ENCODE results near the gene SPRR1B. TPM values are rescaled to one million over a fixed set of nuclear protein-coding genes. Genes with fewer than 3 reads are reported as not detected.
"Not testable (repeated sequence)": the region's sequence is repeated elsewhere in the genome, so short reads cannot be mapped to it uniquely, and the experiment has no call there.

The SPRR1B gene, protein sequence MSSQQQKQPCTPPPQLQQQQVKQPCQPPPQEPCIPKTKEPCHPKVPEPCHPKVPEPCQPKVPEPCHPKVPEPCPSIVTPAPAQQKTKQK
- total RNA-seq: not detected

DNA sequence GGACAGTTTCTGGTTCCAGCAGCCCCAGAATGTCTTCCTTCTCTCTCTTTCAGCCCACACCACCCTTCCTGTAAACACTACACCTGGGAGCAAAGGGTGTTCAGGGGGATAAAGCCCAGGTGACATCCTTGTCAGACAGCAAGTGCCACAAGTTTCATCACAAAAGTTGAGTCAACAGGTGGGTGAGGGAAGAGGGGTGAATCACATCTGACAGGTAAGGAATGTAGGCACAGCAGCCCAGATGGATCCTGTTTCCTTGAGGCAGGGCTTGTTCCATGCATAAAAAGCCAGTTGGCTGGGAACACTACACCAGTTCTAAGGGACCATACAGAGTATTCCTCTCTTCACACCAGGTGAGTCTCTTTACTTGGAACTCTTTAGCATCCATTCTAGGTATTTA lies at the start of gene SPRR1B:
Gene SPRR1B (plus strand): TSS at position 309 of the 400 bp plus-strand sequence. CDS start 1,143 bp downstream, outside the sequence.
- H3K9me3 Mint-ChIP-seq: peaks cover 3% of the 10 kb centered on the region
- DNase-seq: no peak
- no peak for ATAC-seq (ENCODE audit: low read depth)
- no peaks in the 10 kb centered on the region for H3K4me1 Mint-ChIP-seq
- H3K27ac Mint-ChIP-seq: no peak within 1 kb of the TSS
- H3K4me3 Mint-ChIP-seq: no peak within 1 kb of the TSS
- no peaks in the 10 kb centered on the region for H3K27me3 Mint-ChIP-seq
- no peaks in the 10 kb centered on the region for H3K36me3 Mint-ChIP-seq
- POLR2A ChIA-PET: no interaction called here

DNA sequence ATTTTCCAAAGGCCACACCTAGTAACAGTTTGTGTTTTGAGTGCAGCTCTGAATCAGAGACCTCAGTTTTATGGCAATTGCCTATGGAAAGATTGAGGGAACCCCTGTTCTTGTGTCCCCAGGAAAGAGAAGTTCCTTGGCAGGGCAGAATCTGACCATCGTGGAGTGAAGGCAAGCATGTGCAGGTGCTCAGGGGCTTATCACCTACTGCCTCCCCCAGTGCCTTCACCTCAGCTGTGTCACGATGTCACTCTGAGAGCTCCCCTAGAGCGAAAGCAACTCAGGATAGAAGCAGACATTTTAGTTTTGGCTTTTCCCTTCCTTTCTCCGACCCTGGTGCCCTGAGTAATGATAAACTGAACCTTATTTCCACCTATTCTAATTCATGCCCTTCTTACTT lies 48.9 kb upstream of the SPRR1B start:
- no peak for DNase-seq
- Mint-ChIP-seq H3K4me3 (no peak overlapping the region), H3K9me3 (no peaks in the 10 kb centered on the region), H3K27ac (no peak overlapping the region), H3K36me3 (no peaks in the 10 kb centered on the region), H3K4me1 (no peaks in the 10 kb centered on the region), H3K27me3 (peaks cover 6% of the 10 kb centered on the region)
- POLR2A ChIA-PET: no interaction called here
- no peak for ATAC-seq (ENCODE audit: low read depth)

DNA sequence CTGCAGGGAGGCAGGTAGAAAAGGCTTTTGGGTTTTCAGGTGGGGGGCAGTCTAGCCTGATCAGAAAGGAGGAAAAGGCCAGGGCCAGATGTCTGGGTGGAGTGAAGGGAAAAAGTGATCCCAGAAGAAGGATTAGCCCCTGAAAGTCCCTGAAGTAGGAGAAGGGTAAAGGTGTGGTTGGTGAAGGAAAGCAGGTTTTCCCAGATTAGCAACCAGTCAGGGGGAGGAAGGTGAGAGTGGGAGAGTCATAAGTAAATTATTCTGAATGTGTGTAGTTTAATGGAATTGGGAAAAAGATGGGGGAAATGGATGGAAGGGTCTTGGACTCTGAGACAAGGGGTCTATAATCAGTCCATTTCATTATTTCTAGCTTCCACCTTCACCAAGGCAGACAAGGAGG lies 47.8 kb upstream of the SPRR1B start:
- POLR2A ChIA-PET: no interaction called here

DNA sequence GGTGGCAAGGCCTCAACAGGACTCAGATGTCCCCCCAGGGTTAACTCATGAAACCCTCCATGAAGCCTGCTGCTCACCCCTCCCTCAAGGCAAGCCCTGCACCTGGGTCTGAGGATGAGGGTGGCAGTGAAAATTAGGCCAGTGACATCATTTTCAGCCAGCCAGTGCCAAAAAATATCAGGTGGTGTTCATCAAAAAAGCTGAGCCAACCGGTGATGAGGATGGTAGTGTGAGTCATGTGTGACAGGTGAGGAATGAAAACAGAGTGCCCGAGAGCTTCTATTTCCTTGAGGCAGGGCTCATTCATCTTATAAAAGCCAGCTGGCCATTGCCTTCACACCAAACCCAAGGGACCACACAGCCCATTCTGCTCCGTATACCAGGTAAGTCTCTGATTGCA lies 47.3 kb upstream of the SPRR1B start, which contains the start of gene SPRR1A:
Gene SPRR1A (plus strand): TSS at position 339 of the 400 bp plus-strand sequence. CDS start 1,150 bp downstream, outside the sequence.
- no peak within 1 kb of the TSS for H3K27ac Mint-ChIP-seq
- no peak for ATAC-seq (ENCODE audit: low read depth)
- no peaks in the 10 kb centered on the region for H3K9me3 Mint-ChIP-seq
- peaks cover 8% of the 10 kb centered on the region for H3K27me3 Mint-ChIP-seq
- POLR2A ChIA-PET: no interaction called here
- no peaks in the 10 kb centered on the region for H3K4me1 Mint-ChIP-seq
- no peak for DNase-seq
- H3K4me3 Mint-ChIP-seq: no peak within 1 kb of the TSS
- no peaks in the 10 kb centered on the region for H3K36me3 Mint-ChIP-seq

More for the DNA sequence above, 47.8 kb upstream of the SPRR1B start:
- no peaks in the 10 kb centered on the region for H3K36me3 Mint-ChIP-seq
- H3K27me3 Mint-ChIP-seq: peaks cover 8% of the 10 kb centered on the region
- H3K4me1 Mint-ChIP-seq: no peaks in the 10 kb centered on the region
- no peak overlapping the region for H3K27ac Mint-ChIP-seq
- ATAC-seq (ENCODE audit: low read depth): no peak
- DNase-seq: no peak
- H3K9me3 Mint-ChIP-seq: no peaks in the 10 kb centered on the region
- H3K4me3 Mint-ChIP-seq: no peak overlapping the region

DNA sequence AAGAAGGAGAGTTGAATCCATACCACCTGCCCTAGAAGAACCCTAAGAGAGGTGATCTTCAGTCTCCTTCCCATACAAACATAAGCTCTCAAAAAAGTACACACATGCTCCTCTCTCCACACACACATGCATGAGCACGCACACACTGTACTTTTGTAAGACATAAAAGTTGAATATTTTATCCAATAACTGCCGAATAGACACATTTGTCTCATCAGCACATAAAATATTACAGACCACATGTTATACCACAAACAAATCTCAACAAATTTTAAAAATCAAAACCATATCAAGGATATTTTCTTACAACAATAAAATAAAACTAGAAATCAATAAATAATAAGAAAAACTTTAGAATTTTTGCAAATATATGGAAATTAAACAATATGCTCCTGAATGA lies 44.4 kb upstream of the SPRR1B start:
- Mint-ChIP-seq H3K36me3 (no peaks in the 10 kb centered on the region), H3K9me3 (no peaks in the 10 kb centered on the region), H3K4me1 (no peaks in the 10 kb centered on the region), H3K27me3 (peaks cover 12% of the 10 kb centered on the region), H3K27ac (no peak overlapping the region), H3K4me3 (no peak overlapping the region)
- DNase-seq (no peak), ATAC-seq (ENCODE audit: low read depth) (no peak)
- POLR2A ChIA-PET: no interaction called here

DNA sequence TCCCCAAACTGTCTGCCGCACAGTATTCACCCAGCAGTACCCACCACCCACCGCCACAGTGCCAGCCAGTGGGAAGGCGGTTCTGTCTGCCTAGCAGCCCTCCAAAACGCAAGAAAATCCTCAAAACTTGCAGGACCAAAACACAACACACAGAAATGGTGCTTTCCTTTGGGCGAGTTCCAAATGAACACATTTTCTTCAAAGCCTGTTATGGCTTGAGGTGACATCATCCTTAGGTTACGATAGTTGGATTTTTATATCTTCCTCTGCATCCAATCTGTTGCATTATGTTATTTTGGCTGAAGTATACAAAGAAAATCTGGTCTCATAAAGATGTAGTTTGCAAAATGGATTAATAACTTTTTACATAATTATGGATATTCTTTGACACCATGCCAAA lies 37.8 kb upstream of the SPRR1B start:
- ATAC-seq (ENCODE audit: low read depth) (no peak), DNase-seq (no peak)
- Mint-ChIP-seq H3K9me3 (no peaks in the 10 kb centered on the region), H3K4me1 (no peaks in the 10 kb centered on the region), H3K4me3 (no peak overlapping the region), H3K36me3 (no peaks in the 10 kb centered on the region), H3K27ac (no peak overlapping the region), H3K27me3 (peaks cover 17% of the 10 kb centered on the region)
- POLR2A ChIA-PET: no interaction called here

DNA sequence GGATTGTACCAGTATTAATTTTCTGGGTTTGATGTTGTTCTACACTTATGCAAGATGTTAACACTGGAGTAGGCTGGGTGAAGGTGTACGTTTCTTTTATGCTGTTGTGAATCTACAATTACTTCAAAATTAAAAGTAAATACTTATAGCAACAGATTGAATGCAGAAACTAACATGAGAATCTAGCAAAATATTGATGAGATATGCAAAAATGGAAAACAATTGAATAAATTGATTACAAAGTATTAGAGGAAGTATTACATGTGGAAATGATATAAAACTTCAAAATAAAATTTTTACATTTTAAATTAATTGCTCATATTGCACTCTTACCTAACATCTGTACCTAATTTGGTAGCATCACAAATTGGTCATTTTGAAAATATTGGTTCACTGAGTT lies 35.2 kb upstream of the SPRR1B start:
- no peak for ATAC-seq (ENCODE audit: low read depth)
- Mint-ChIP-seq H3K4me1 (no peaks in the 10 kb centered on the region), H3K27me3 (peaks cover 13% of the 10 kb centered on the region), H3K4me3 (no peak overlapping the region), H3K36me3 (no peaks in the 10 kb centered on the region), H3K9me3 (no peaks in the 10 kb centered on the region), H3K27ac (no peak overlapping the region)
- POLR2A ChIA-PET: no interaction called here
- no peak for DNase-seq

DNA sequence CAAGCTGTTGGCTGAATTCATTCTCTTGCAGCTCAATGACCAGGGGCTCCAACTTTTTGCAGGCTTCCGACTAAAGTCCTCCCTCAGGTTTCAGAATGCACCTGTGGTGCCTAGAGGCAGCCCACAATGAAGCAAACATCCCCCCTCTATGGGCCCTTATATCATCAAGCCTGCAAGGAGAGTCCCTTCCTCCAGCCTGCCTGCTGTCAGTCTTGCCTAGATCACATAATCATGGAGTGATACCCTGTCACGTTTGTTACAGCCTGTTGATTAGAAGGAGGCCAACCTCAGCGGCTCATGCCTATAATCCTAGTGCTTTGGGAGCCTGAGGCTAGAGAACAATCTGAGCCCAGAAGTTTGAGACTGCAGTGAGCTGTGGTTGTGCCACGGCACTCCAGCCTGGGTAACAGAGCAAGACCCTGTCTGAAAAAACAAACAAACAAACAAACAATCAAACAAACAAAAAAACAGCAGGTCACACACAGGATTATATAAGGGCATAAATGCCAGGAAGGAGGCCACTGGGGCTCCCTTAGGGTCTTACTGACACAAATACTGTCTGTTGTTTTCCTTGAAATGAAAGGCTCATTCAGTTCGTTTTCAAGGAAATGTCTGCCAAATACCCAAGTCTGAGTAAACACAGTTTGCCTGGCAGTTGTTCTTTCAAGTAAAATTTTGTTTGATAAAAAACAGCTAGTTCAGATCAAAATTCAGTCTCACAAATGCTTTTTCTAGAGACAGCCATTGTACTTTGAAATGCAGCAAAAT lies 34.2 kb upstream of the SPRR1B start:
- H3K27me3 Mint-ChIP-seq: peaks cover 11% of the 10 kb centered on the region
- no peak for DNase-seq
- ATAC-seq (ENCODE audit: low read depth): no peak
- POLR2A ChIA-PET: no interaction called here
- no peak overlapping the region for H3K27ac Mint-ChIP-seq
- H3K9me3 Mint-ChIP-seq: no peaks in the 10 kb centered on the region
- H3K4me1 Mint-ChIP-seq: no peaks in the 10 kb centered on the region
- no peaks in the 10 kb centered on the region for H3K36me3 Mint-ChIP-seq
- no peak overlapping the region for H3K4me3 Mint-ChIP-seq

DNA sequence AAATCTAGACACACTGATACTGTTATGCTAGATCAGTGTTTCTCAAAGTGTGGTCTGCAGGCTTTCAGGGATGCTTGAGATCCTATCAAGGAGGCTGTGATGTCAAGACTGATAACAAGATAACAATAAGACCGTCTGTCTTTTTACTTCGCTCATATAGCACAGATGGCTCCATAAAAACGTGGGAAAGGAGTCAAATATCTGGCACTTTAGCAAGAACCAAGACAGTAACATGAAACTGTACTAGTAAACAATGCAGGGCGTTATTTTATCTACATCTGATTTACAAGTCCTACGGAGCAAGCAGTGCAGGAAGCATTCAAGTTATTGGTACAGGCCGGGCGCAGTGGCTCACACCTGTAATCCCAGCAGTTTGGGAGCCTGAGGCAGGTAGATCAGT lies 33.1 kb upstream of the SPRR1B start:
- H3K4me3 Mint-ChIP-seq: no peak overlapping the region
- no peaks in the 10 kb centered on the region for H3K4me1 Mint-ChIP-seq
- no peaks in the 10 kb centered on the region for H3K9me3 Mint-ChIP-seq
- no peak for ATAC-seq (ENCODE audit: low read depth)
- no peak for DNase-seq
- no peaks in the 10 kb centered on the region for H3K36me3 Mint-ChIP-seq
- peaks cover 11% of the 10 kb centered on the region for H3K27me3 Mint-ChIP-seq
- POLR2A ChIA-PET: no interaction called here
- H3K27ac Mint-ChIP-seq: no peak overlapping the region

DNA sequence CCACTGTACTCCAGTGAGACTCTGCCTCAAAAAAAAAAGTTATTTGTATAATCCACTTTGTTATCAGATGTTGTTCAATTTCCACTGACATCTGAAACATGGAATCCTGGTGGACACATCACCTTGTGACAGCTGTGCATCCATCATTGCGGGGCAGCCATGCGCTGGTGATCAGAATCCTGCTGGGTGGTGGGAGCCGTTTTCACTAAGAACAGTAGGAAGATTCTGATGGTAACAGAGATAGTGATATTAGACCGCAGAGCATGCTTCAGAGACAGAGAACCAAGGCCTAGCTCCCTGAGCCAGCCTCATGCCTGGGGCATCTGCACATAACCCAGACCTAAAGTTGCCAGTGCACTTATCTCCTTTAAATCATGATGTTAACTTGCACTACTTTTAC lies 32.5 kb upstream of the SPRR1B start:
- ATAC-seq (ENCODE audit: low read depth) (no peak), DNase-seq (no peak)
- no peak overlapping the region for H3K27ac Mint-ChIP-seq
- no peaks in the 10 kb centered on the region for H3K36me3 Mint-ChIP-seq
- POLR2A ChIA-PET: no interaction called here
- no peaks in the 10 kb centered on the region for H3K4me1 Mint-ChIP-seq
- no peak overlapping the region for H3K4me3 Mint-ChIP-seq
- H3K9me3 Mint-ChIP-seq: no peaks in the 10 kb centered on the region
- peaks cover 11% of the 10 kb centered on the region for H3K27me3 Mint-ChIP-seq

DNA sequence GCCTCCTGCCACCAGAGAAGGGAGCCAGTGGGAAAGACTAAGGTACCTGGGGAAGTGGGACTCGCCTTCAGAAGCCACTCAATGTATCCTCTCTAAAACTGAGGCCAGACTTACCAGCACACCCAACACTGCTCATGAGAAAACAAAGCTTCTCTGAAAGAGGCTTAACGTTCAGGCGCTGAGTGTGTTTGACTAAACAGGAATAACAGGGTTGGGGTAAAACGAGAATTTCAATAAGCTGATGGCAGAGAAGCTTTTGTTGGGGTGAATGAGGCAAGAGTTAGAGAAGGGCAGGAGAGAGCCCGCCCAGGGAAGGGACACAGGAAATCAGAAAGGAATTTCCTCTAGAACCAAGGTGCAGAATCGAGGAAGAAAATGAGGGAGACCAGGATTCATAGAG lies 31.2 kb upstream of the SPRR1B start:
- no peak for ATAC-seq (ENCODE audit: low read depth)
- DNase-seq: no peak
- no peaks in the 10 kb centered on the region for H3K36me3 Mint-ChIP-seq
- no peak overlapping the region for H3K4me3 Mint-ChIP-seq
- peaks cover 1% of the 10 kb centered on the region for H3K9me3 Mint-ChIP-seq
- H3K4me1 Mint-ChIP-seq: no peaks in the 10 kb centered on the region
- no peak overlapping the region for H3K27ac Mint-ChIP-seq
- POLR2A ChIA-PET: no interaction called here
- peaks cover 6% of the 10 kb centered on the region for H3K27me3 Mint-ChIP-seq

DNA sequence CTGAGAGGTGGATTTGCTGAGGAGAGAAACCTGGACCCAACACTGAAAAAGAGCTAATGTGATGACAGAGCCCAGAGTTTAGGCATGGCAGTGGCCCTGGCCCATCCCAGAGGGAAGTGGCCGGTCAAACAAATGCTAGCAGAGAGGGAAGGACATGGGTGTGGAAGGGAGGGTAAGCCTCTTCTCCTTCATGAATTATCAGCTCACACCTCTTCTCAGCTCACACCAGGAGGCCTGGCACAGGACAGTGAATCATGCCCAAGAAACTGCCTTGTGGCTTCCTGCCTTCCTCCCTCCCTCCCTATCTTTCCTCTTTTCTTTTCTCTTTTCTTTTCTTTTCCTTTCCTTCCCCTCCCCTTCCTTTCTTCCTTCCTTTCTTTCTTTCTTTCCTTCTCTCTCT lies 30.7 kb upstream of the SPRR1B start:
- Mint-ChIP-seq H3K27ac (no peak overlapping the region), H3K9me3 (peaks cover 1% of the 10 kb centered on the region), H3K4me3 (no peak overlapping the region), H3K4me1 (no peaks in the 10 kb centered on the region), H3K27me3 (peaks cover 6% of the 10 kb centered on the region), H3K36me3 (no peaks in the 10 kb centered on the region)
- POLR2A ChIA-PET: no interaction called here
- ATAC-seq (ENCODE audit: low read depth) (no peak), DNase-seq (no peak)

DNA sequence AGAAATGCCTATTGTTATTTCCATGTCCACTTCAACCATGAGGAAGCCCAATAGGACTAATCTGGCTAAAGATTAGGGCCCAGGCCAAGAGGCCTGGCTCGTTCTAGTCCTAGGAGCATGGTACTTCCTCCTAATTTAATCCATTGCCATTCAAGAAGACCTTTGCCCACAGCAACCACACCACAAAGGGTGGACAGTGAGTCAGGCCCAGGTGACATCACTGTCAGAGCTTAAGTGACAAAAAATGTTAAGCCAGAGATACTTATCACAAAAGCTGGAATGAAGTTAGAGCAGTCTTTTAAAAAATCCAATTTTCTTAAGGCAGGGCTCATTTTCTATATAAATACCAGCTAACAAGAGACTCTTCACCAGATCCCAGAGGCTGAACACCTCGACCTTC lies 29.6 kb upstream of the SPRR1B start, which contains the start of gene SPRR3:
Gene SPRR3 (plus strand): TSS at position 368 of the 400 bp plus-strand sequence. CDS start 1,272 bp downstream, outside the sequence.
- H3K27ac Mint-ChIP-seq: no peak within 1 kb of the TSS
- peaks cover 6% of the 10 kb centered on the region for H3K27me3 Mint-ChIP-seq

DNA sequence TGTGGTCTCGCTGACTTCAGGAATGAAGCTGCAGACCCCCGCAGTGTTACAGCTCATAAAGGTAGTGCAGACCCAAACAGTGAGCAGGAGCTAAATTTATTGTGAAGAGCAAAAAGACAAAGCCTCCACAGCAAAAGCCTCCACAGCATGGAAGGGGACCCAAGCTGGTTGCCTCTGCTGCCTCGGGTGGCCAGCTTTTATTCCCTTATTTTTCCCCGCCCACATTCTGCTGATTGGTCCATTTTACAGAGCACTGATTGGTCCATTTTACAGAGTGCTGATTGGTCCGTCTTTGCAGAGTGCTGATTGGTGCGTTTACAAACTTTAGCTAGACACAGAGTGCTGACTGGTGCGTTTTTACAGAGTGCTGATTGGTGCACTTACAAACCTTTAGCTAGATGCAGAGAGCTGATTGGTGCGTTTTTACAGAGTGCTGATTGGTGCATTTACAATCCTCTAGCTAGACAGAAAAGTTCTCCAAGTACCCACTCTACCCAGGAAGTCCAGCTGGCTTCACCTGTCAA lies 19.7 kb upstream of the SPRR1B start:
- H3K4me3 Mint-ChIP-seq; DNase-seq; H3K4me1 Mint-ChIP-seq; H3K27ac Mint-ChIP-seq; H3K36me3 Mint-ChIP-seq; H3K27me3 Mint-ChIP-seq; ATAC-seq (ENCODE audit: low read depth); POLR2A ChIA-PET; H3K9me3 Mint-ChIP-seq: not testable (repeated sequence)

More for the DNA sequence above, 29.6 kb upstream of the SPRR1B start, which contains the start of gene SPRR3:
- Mint-ChIP-seq H3K36me3 (no peaks in the 10 kb centered on the region), H3K4me3 (no peak within 1 kb of the TSS), H3K9me3 (peaks cover 1% of the 10 kb centered on the region), H3K4me1 (no peaks in the 10 kb centered on the region)
- ATAC-seq (ENCODE audit: low read depth) (no peak), DNase-seq (no peak)
- POLR2A ChIA-PET: no interaction called here

Data from activated naive CD8-positive, alpha-beta T cell treated with anti-CD3 and anti-CD28 coated beads, Interleukin-2, amount 10 ng/mL, durations not matched to agents 7 days and 5 days (primary cell).